HEK293 (cell line): ENCODE results near the gene PTPN5.

ENCODE experiments used
- CTCF ChIA-PET: fragments of 350-600 bp; formaldehyde crosslinking; extraction: SDS; loops from one replicate; lab custom pipeline; 2021; ENCODE audit warnings: antibody characterized with exemption; lab: Yijun Ruan, JAX
- POLR2A ChIA-PET: fragments of 300-600 bp; formaldehyde crosslinking; extraction: SDS; loops from one replicate; lab custom pipeline; 2020; ENCODE audit warnings: antibody characterized with exemption, inconsistent platforms; lab: Yijun Ruan, JAX
- H3K27ac ChIP-seq: fragments of 200-500 bp; sonication (Bioruptor generic); 2 replicates; pipeline ENCODE4 v1.5.1; 2014; ENCODE audit warnings: low read depth, low read length, control low read depth, inconsistent platforms; ENCODE audit errors: extremely low read depth
- H3K36me3 ChIP-seq, 2 experiments: fragments of 200-500 bp in 1 of 2; sonication (Bioruptor generic) in 1 of 2; 1 replicate in 1 of 2; 2 replicates in 1 of 2; pipeline ENCODE4 v1.5.1; 2014 to 2017; ENCODE audit warnings: inconsistent platforms in 2 of 2, low read length in 2 of 2; ENCODE audit not compliant: control insufficient read depth in 2 of 2, insufficient read depth in 1 of 2
- H3K4me1 ChIP-seq: fragments of 200-500 bp; sonication (Bioruptor generic); 2 replicates; pipeline ENCODE4 v1.5.1; 2014; ENCODE audit warnings: mild to moderate bottlenecking, low read length, inconsistent platforms; ENCODE audit not compliant: control insufficient read depth, insufficient read depth
- H3K4me3 ChIP-seq: 2 replicates; pipeline ENCODE4 v1.5.1; 2011; ENCODE audit warnings: low read depth, mild to moderate bottlenecking, control low read depth, low read length, moderate library complexity
- H3K9me3 ChIP-seq: fragments of 200-500 bp; sonication (Bioruptor generic); 2 replicates; pipeline ENCODE4 v1.5.1; 2014; ENCODE audit warnings: low read depth, low read length, inconsistent platforms; ENCODE audit not compliant: control insufficient read depth, insufficient read depth
- BCL11B ChIP-seq: fragments of 450-650 bp; formaldehyde crosslinking; IDR thresholded peaks from 2 replicates; pipeline ENCODE4 v1.5.1; 2016; ENCODE audit warnings: low read depth, missing biosample characterization, missing genetic modification characterization
- ELK4 ChIP-seq: IDR thresholded peaks from 2 replicates; pipeline ENCODE4 v1.6.1; 2011; ENCODE audit warnings: mild to moderate bottlenecking, low read depth, low read length, borderline replicate concordance
- GLIS2 ChIP-seq: fragments of 450-650 bp; formaldehyde crosslinking; IDR thresholded peaks from 2 replicates; pipeline ENCODE4 v1.5.1; 2016; ENCODE audit warnings: missing biosample characterization, missing genetic modification characterization
- HOXD13 ChIP-seq: sonication (generic); formaldehyde crosslinking; IDR thresholded peaks from 2 replicates; pipeline ENCODE4 v1.8.0; 2022; ENCODE audit warnings: missing genetic modification reagents, borderline replicate concordance
- KLF8 ChIP-seq: fragments of 450-650 bp; formaldehyde crosslinking; IDR thresholded peaks from 2 replicates; pipeline ENCODE4 v1.5.1; 2016; ENCODE audit warnings: missing biosample characterization, missing genetic modification characterization
- KLF9 ChIP-seq: fragments of 450-650 bp; formaldehyde crosslinking; IDR thresholded peaks from 2 replicates; pipeline ENCODE4 v1.5.1; 2016; ENCODE audit warnings: missing biosample characterization, missing genetic modification characterization, low read depth
- PRDM2 ChIP-seq: fragments of 450-650 bp; formaldehyde crosslinking; IDR thresholded peaks from 2 replicates; pipeline ENCODE4 v1.5.1; 2016; ENCODE audit warnings: missing biosample characterization, missing genetic modification characterization, borderline replicate concordance
- SP3 ChIP-seq: fragments of 450-650 bp; formaldehyde crosslinking; IDR thresholded peaks from 2 replicates; pipeline ENCODE4 v1.5.1; 2016; ENCODE audit warnings: missing biosample characterization, missing genetic modification characterization
- YY2 ChIP-seq: fragments of 450-650 bp; formaldehyde crosslinking; IDR thresholded peaks from 2 replicates; pipeline ENCODE4 v1.5.1; 2016; ENCODE audit warnings: missing biosample characterization, missing genetic modification characterization
- ZBTB20 ChIP-seq: fragments of 450-650 bp; formaldehyde crosslinking; IDR thresholded peaks from 2 replicates; pipeline ENCODE4 v1.5.1; 2016; ENCODE audit warnings: missing biosample characterization, missing genetic modification characterization
- ZIC2 ChIP-seq: fragments of 450-650 bp; formaldehyde crosslinking; IDR thresholded peaks from 2 replicates; pipeline ENCODE4 v1.5.1; 2016; ENCODE audit warnings: missing biosample characterization, missing genetic modification characterization
- ZNF155 ChIP-seq: fragments of 450-650 bp; formaldehyde crosslinking; IDR thresholded peaks from 2 replicates; pipeline ENCODE4 v1.5.1; 2016; ENCODE audit warnings: missing biosample characterization, missing genetic modification characterization
- ZNF174 ChIP-seq: fragments of 450-650 bp; formaldehyde crosslinking; IDR thresholded peaks from 2 replicates; pipeline ENCODE4 v1.5.0; 2017; ENCODE audit warnings: missing biosample characterization, mild to moderate bottlenecking, missing genetic modification characterization
- ZNF184 ChIP-seq: fragments of 450-650 bp; IDR thresholded peaks from 2 replicates; pipeline ENCODE4 v1.5.1; 2018; ENCODE audit warnings: missing biosample characterization, mild to moderate bottlenecking, missing genetic modification characterization
- ZNF335 ChIP-seq: fragments of 450-650 bp; formaldehyde crosslinking; conservative IDR thresholded peaks from 2 replicates; pipeline ENCODE4 v1.5.1; 2016; ENCODE audit warnings: missing biosample characterization, missing genetic modification characterization
- ZNF518A ChIP-seq: fragments of 450-650 bp; formaldehyde crosslinking; conservative IDR thresholded peaks from 2 replicates; pipeline ENCODE4 v1.5.1; 2016; ENCODE audit warnings: low read depth, missing biosample characterization, missing genetic modification characterization
- ZNF600 ChIP-seq: fragments of 450-650 bp; formaldehyde crosslinking; IDR thresholded peaks from 2 replicates; pipeline ENCODE4 v1.5.1; 2016; ENCODE audit warnings: missing biosample characterization, missing genetic modification characterization
- ZNF610 ChIP-seq: fragments of 450-650 bp; formaldehyde crosslinking; IDR thresholded peaks from 2 replicates; pipeline ENCODE4 v1.5.1; 2016; ENCODE audit warnings: missing biosample characterization, missing genetic modification characterization, borderline replicate concordance
- ZNF707 ChIP-seq: fragments of 450-650 bp; formaldehyde crosslinking; IDR thresholded peaks from 2 replicates; pipeline ENCODE4 v1.5.1; 2016; ENCODE audit warnings: missing biosample characterization, missing genetic modification characterization
- ZNF776 ChIP-seq: fragments of 450-650 bp; formaldehyde crosslinking; IDR thresholded peaks from 2 replicates; pipeline ENCODE4 v1.5.0; 2017; ENCODE audit warnings: missing biosample characterization, missing genetic modification characterization, borderline replicate concordance
- ZSCAN16 ChIP-seq: fragments of 450-650 bp; formaldehyde crosslinking; IDR thresholded peaks from 2 replicates; pipeline ENCODE4 v1.5.1; 2016; ENCODE audit warnings: missing biosample characterization, missing genetic modification characterization
- ZSCAN18 ChIP-seq: fragments of 450-650 bp; formaldehyde crosslinking; IDR thresholded peaks from 2 replicates; pipeline ENCODE4 v1.5.1; 2016; ENCODE audit warnings: missing biosample characterization, missing genetic modification characterization

The PTPN5 gene

GRCh38 chr11:18791969-18792628, 501 bp upstream of the PTPN5 start:
- ChIA-PET POLR2A (no interaction called here), CTCF (interaction anchor here (0.8 to 3.8 kb wide), 3 partner anchors 10 to 37 kb away, joined by 3 to 16 read pairs (median 3); no protein-coding TSS in a partner anchor)
- no peaks in the 10 kb centered on the region for H3K9me3 ChIP-seq
- no peak overlapping the region for H3K27ac ChIP-seq
- no peaks in the 10 kb centered on the region for H3K36me3 ChIP-seq
- TF ChIP-seq YY2 (tag by site-specific recombination) (no peak), ZSCAN18 (tag by site-specific recombination) (no peak), KLF8 (tag by site-specific recombination) (no peak), ZIC2 (peak; percentile 13; the same call in 1 of the 2 replicates), ZNF335 (peak; percentile 81), GLIS2 (tag by site-specific recombination) (peak; percentile 37; the same call in 1 of the 2 replicates), ELK4 (no peak), ZSCAN16 (tag by site-specific recombination) (no peak), ZBTB20 (tag by site-specific recombination) (peak; percentile 28; the same call in 1 of the 2 replicates)
- H3K4me1 ChIP-seq, result no peaks in the 10 kb centered on the region
- peak overlapping the region; percentile 54 for H3K4me3 ChIP-seq

- CTCF ChIA-PET, result interaction anchor here (1.4 kb wide), 1 partner anchor 15 kb away, joined by 3 read pairs; no protein-coding TSS in a partner anchor
- no peak overlapping the region; the same call in 1 of the 2 replicates for H3K4me3 ChIP-seq
- TF ChIP-seq ZNF610, result no peak
- no peak for TF ChIP-seq ZNF518A
- no peak for TF ChIP-seq ZNF707
- no peak for TF ChIP-seq SP3
- TF ChIP-seq KLF9 (tag by site-specific recombination), result no peak
- TF ChIP-seq HOXD13, result no peak
- no peak for TF ChIP-seq ZNF184 (tag by site-specific recombination)
- TF ChIP-seq PRDM2 (tag by site-specific recombination), result no peak
- no peak for TF ChIP-seq ZNF174 (tag by site-specific recombination)
- no peak for TF ChIP-seq ZNF155
- TF ChIP-seq BCL11B (tag by site-specific recombination), result no peak
- TF ChIP-seq ZNF776 (tag by site-specific recombination), result no peak
- TF ChIP-seq ZNF600 (tag by site-specific recombination), result no peak
Observed at GRCh38 chr11:18790883-18791206, 753 bp downstream of the PTPN5 start.

More at GRCh38 chr11:18790883-18791206, 753 bp downstream of the PTPN5 start:
- H3K4me1 ChIP-seq, result no peaks in the 10 kb centered on the region
- POLR2A ChIA-PET, result no interaction called here
- H3K27ac ChIP-seq, result no peak overlapping the region
- no peaks in the 10 kb centered on the region for H3K9me3 ChIP-seq
- H3K36me3 ChIP-seq, result no peaks in the 10 kb centered on the region
